ENCODE measurements around the gene EFCAB11.

EFCAB11 gene, protein sequence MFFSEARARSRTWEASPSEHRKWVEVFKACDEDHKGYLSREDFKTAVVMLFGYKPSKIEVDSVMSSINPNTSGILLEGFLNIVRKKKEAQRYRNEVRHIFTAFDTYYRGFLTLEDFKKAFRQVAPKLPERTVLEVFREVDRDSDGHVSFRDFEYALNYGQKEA

DNA sequence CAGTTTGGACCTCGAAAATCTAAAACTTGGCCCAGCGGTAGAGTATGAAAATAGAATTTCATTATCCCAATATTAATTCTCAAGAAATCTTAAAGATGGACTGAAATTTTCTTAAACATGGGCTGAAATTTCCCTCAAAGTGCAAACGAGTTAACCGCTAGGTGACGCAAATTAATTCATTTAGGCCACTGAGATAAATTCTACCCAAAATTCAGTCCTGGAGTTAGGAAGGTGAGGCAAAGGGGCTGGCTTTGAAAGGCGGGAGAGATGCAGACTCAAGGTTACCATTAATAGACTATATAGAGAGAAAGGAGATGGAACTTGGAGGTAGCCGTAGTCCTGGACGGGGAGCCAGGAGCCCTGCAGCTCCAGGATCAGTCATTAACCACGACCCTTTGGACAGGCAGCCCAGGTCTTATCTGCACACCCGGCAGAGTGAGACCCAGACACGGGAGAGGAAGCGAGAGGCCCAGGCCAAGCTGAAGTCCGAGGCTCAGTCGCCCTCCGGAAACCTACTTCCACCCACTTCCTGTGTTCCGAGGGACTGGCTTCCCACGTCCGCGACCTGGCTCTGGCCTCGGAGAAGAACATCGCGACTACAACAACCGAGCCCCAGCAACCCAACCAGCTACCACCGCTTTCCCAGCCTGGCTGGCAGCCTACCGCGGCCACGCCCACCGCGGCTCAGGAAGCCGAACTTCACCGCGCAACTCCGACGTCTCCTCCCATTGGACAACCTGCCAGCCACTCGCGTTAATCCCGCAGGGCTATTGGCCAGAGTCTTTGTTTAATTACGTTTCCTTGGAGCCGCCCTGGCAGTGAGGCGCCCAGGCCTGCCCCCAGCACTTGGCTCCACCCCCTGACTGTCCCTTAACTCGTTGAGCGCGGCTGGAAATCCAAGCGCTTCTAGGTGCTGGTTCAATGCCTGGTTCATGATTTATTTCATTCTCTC lies at the start of gene EFCAB11:
EFCAB11 (minus strand) TSS at position 661 of the 952 bp plus-strand sequence; CDS start at position 591, 70 bp downstream.
- peak; percentile 94 for DNase-seq

DNA sequence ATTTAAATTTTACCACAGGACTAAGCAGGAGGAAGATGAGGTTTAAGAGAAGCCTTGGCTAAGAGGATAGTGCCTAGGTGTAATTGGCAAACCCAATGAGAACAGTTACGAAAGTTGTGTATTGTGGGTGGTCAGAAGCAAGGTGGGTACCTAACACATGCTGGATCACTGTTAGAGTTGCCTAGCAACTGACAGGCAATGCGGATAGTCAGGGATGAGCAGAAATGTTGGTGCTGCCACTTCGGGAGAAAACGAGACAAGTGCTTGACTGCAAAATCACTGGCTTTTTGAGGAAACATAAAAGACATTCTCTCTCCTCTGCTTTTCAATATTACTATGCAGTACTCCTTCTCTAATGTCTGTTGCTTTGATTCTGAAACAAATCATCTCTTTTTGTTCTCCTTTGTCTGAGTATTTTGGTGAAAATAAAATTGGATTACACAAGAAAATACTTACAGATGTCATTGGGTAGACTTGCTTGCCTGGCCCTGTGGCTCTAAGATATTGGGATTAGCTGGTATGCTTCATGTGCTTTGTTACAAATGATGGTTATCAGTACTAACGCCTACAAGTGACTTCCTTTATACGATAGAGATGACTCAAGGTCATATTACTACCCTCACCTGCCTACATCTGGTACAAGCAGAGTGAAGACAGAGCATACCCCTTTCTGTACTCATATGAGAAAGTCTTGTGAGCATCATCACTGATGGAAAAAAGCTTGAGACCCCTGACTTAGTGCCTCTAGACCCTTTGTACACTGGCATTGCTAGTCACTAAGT lies 49.2 kb upstream of the EFCAB11 start:
- DNase-seq: no peak

DNA sequence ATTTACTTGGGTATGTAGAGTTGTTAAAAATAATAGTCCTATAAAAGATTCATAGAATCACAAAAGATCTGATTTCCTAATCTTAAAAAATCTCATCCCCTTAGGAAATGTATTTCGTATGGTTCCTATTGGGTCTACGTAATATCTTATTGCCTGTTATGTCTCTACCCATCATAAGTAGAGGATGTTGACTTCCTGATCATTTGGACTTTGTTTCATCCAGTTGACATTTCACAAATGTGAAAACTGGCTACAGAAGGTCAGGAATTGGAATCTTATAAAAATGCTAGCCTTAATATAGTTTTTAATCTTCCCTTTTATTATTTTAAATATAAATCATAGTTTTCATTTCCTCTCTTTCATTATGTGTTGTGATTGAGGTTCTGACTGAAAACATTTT lies 46.4 kb upstream of the EFCAB11 start:
- DNase-seq: no peak

DNA sequence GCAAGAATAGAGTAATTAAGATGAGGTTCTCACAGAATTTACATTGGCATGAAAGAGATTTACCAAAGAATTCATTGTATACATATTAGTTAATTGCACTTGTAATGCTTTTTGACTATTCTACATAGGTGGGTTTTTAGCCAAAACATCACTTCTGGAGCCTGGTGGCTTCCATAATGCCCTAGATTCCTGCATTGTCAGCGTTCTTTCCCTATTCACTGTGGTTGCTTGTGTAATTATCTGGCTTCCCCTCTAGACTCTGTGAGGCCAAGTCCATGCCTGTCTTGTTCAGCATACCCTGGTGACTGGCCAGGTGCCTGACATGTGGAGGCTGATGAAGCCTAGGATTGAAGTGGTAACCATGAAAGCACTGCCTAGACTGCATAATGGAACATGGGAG lies 42.4 kb upstream of the EFCAB11 start:
- DNase-seq: no peak

DNA sequence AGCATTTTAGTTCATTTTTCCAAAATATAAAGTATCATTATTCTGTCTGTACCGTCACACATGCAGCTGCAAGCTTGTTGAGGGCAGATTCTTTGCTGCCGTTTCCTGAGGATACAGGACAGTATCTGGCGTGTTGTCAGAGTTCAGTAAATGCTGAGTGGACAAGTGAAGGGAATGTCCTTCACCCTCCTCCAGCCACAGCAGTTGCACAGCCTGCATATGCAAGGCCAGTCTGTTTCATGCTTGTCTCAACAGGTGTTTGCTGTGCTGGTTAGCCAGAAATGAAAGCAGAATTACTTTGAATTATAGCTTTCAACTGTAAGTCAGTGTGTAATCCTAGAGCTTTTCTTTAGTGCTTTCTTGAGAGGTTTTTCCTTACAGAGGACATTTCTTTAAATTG lies 37.7 kb upstream of the EFCAB11 start:
- DNase-seq: no peak

DNA sequence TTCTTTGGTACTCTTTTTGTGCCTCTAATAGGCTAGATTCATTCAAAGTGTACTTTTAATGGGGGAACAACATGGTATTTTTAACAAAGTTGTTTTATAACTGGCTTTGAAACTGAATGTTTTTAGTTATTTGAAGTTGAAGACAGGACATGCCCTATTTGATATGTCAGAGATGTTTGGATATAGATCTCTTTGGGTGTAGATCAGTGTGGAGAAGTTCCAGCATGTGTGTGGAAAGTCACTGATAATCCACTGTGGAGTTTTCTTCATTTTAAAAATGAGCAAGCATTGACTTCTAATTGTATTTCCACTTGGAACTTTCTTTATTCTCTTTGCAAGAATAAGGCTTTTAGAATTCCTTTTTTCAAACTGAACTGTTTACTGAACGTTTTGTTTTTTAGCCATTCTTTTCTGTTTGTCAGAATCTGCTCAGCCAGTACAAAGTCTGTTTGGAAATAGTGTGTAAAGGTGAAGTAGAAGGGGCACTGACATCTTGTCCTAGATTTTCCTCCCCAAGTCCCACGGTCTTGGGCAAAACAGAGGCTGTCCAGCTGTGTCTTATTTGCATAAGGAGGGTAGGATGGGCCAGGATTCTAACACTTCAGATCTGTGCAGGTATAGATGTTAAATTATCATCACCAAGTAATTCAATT lies 36.2 kb upstream of the EFCAB11 start:
- DNase-seq: no peak

DNA sequence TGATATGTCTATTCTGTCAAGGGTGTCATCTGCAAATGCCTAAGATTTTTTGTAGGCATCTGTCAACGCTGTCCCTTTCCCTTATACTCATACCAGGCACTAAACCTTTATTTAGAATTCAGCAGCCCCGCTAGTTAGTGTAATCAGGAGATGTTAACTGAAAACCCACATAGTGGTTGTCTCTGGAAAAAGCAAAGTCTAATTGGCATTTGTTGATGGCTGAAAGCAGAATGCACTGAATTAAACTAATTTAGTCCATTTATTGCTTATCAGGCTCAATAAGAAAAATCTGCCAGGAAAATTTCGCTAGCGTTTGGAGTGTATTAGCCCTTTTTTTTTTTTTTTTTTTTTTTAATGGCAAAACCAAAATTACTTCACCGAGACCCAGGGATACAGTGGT lies 35.7 kb upstream of the EFCAB11 start:
- DNase-seq: no peak

DNA sequence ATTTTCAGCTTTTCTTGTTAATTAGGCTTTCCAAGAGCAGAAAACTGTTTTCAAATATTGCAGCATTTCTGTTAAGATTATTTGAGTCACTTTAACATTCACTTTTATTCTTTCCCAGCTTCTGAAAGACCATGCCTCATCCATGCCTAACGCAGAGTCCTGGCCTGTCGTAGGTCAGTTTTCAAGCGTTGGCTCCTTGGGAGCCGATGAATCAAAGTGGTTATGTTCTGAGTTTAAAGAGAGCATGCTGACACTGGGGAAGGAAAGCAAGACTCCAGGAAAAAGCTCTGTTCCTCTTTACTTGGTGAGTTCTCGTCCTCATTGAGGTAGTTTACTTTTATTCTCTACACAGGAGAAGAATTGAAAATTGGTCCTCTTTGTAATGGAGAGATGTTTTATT lies 34.3 kb upstream of the EFCAB11 start:
- no peak for DNase-seq

DNA sequence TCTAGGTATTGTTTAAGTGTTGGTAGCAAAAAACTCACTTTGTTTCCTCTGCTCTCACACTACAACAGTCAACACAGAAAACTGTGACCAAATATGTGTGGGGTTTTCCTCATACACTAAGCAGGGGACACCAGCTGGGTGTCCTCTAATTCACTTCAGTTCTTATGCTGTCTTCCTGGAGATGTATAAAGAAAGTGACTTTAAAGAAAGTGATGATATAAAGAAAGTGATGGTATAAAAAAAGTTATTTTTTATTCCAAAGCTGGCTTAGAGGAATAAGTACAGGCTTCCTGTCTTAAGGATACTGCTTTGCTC lies 32.6 kb upstream of the EFCAB11 start:
- no peak for DNase-seq

DNA sequence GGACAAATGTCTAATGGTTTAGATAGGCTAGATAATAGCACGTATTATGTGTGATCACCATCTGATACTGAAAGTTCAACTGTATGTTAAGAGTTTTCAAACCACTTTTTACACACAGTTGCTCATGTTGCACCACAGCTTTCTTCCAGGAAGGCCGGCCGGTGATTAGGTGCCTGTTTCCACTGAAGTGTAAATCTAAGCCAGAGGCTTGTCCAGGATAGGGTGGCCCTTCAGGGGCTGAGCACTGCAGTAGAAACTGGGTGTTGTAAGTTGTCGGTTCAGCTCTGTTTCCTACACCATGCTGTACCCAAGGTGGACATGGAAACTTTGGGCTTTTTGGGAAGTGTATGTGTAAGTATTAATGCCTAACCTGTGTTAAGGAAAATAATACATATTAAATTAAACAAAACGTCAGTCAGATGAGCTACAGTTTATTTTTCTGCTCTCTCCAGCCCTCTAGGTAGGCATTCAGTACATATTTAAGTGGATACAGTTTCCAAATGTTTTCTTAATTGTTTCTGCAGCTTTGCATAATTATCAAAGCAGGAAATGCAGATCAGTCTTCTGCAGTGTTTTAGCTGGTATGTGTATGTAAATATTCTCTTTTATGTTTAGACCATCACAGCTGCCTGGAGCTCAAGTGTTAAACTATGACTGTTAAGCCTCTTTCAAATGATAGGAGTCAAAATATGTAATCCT lies 32.1 kb upstream of the EFCAB11 start:
- no peak for DNase-seq

DNA sequence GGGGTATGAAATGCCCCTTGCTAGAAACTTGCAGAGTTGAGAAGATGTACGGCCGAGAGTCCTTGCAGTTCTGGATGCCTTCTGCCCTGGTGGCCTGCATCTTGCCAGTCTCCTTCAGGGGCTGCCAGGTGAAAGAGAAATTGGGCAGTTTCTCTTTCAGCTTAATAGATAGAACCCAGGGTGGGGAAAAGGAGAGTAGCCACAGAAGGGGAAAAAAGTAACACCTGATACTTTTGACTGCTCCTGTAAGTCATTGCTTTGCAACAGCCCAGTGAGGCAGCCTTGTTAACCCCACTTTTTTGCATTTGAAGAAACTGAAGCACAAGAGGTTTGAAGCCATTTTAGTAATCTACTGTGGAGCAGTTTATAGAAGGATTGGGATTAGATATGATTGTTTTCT lies 28.8 kb upstream of the EFCAB11 start:
- DNase-seq: no peak

DNA sequence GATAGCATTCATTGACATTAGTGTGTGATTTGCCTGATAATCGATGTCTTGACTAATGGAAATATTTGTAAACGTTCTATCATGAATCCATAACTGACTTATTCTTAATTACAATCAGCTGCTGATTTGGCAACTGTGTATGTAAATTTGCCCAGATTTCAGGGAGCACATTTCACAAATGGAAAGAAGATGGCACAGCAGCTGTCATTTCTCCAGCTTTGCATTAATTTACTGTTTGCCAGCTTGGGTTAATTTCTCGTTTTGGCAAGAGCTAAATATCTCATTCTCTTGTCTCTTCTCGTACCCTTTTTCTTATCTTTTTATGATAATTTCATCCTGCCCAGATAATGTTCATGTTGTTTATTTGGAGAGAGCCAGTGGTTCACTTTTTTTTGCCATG lies 24.1 kb upstream of the EFCAB11 start:
- DNase-seq: no peak

DNA sequence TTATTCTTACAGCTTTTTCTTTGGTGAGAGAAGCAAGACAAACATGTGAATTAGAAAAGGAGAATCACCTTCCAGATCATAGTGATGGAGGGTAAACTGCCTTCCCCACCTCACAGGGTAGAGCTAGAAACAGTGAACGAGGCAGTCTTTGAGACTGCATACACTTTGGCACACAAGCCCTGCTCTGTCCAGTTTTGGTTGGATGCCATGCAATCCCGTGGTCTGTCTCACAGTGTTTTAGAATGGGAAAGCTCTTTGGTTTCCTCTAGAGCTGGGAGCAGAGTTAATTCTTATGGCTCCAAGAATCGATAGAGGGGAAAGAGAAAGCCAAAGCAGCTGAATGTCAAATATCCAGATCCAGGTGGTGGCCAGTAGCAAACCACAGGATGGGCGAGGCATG lies 23.1 kb upstream of the EFCAB11 start:
- no peak for DNase-seq

DNA sequence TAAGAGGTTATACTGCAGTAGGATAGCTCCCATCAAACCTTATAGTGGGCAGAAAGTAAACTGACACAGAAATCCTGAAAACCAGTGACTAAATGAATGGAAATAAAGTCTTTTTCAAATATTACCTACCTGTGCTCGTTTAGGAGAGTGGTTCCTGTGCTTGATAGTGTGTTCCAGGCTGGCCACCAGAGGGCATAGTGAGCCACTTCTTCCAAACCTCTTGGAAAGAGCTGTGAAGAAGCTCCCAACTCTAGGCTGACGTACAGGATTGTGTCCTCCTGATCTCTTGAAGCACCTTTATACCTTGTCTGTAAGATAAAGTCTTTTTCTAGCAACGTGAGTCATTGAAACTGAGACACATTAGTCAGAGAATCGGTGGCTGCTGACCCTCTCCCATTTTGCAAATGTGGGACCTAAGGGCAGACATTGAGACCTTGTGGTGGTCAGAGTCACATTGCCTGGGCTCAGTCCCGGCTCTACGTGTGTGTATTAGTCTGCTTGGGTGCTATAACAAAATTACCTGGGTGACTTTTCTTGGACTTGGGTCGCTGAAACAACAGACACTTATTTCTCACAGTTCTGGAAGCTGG lies 18.8 kb upstream of the EFCAB11 start:
- no peak for DNase-seq

DNA sequence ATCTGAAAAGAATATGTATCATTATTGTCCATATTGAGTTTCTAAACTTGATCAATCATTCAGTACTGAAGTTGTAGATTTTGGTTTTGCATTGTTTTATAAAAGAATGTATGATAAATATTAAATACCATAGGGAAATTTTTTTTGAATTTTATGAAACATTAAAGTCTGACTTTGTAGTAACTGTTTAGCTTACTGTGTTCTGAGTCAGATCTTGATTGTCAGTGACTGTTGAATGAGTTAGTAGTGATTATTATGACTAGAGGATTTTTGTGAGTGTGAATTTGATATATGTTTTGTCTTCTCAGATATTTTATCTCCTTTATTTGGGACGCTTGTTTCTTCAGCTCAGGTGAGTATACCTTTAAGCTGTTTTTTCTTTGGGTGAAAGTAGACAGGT lies 11.3 kb upstream of the EFCAB11 start:
- no peak for DNase-seq

DNA sequence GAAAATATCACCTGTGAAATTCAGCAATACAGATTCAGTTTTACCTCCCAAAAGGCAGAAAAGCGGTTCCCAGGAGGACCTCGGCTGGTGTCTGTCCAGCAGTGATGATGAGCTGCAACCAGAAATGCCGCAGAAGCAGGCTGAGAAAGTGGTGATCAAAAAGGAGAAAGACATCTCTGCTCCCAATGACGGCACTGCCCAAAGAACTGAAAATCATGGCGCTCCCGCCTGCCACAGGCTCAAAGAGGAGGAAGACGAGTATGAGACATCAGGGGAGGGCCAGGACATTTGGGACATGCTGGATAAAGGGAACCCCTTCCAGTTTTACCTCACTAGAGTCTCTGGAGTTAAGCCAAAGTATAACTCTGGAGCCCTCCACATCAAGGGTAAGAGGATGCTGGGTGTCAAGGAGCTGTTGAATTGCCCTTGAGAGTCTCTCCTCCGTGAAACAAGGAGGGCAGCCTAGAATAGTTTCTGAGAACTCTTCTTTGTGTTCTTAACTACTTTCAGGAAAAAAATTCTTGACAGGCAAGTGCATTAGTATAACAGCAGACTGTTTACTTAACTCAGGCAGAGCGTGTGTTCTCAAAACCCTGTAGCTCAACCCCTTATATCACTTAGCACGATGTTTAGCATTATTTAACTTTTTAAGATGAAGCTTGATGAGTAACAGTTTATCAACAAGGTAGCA lies 8.9 kb upstream of the EFCAB11 start:
- DNase-seq: no peak

DNA sequence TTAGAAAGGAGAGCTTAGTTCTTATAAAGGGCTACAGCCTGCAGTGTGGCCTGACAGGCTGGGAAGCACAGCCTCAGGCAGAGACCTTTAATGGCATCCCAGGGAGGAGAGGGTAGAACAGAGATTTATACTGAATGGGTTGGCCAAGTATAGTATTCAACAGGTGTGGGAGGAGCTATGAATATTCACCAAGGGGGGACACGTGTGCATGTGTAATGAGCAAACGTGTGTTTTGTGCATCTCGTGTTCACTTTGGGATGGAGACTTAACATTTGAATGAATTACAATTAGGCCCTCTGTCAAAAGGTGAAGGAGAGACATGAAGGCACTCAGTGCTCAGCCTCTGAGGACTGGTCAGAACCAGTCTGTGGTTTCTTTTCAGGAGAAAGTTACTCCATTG lies 6.4 kb upstream of the EFCAB11 start:
- no peak for DNase-seq

DNA sequence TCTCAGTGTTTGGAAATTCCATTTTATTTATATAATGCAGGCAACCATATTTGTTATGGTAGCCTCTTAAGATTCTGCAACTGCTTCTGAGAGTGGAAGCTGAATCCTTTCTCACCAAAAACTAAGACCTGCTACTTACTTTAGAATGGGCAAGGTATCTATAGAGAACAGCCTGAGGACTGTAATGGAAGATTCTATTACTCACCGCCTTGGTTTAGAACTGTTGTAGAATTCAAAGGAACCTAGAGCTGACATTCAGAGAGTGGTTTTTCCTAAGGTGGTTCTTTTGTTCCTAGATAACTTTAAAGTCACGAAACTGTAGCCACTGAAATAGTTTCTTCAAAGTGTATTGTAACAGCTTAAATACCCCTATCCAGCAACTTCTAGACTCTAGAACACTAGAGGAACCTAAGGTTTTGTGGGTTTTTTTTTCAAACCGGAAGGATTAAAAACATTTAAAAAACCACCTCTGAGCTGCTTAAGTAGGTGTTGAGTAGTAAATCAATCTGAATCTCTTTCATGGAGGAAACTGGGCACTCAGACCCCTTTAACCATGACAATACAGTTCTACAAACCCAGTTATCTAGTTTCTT lies 5.4 kb upstream of the EFCAB11 start:
- DNase-seq: no peak

DNA sequence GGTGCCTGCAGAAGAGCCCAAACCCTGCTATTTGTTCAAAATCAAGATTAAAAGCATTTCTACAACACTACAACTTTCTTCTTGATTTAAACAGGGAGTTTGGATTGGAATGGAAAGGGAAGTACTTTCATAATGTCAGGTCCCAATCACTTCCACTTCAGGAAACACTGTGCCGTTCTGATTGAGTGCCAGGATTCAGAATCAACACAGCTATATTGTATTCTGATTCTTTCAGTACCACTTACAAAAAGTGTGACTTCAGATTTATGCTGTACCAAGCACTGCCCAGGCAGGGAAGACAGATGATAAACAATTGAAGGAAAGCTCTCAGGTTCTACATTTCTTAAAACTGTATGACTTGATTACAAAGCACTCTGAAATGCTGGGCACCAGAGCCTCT lies 4.4 kb upstream of the EFCAB11 start:
- DNase-seq: no peak

DNA sequence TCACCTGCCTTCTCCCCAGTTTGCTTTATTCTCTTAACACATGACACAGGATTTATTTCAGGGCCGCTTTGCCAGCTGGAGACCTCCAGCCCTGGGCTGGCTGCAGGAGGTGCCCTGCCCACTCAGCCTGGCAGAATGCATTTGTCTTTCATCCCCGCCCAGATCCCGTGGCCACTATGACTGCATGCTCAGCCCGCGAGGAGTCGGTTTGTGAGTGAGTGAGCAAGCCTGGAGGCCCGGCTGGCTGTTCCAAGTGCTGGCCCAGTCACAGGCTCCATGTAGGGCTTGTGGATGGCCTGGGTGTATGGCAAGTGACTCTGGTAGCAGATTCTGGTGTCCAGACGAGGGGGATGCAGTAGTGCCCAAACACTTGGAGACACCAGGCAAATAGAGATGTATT lies 3.3 kb upstream of the EFCAB11 start:
- DNase-seq: no peak

DNA sequence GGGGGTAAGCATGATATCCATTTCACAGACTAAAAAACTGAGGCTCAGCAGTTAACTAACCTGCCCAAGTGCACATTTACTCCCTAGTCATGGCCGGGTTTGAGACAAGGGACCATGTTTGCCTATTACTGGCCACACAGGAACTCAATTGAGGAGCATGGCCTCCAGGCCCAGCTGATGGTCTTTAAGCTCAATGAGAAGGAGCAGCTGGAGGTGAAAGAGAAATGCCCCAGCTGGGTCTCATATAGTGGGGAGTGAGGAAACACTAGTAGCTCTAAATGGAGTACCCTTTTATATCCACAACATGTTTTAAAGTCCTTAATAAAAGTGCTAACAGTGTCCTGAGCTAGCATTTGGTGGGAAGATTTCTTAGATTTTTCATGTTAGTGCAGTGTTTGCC lies 2.8 kb upstream of the EFCAB11 start:
- DNase-seq: no peak

Data from T1000 (cell line).